H1 (cell line): ENCODE measurements around the gene PRSS36. TPM values are rescaled to one million over a fixed set of nuclear protein-coding genes. Genes with fewer than 3 reads are reported as not detected.

Experiments used
- CTCF ChIA-PET: fragments of 300-600 bp; sonication (Branson Sonifier 250); formaldehyde crosslinking; loops from one replicate; lab custom pipeline; 2021; ENCODE audit not compliant: partially characterized antibody; lab: Charles Lee
- POLR2A ChIA-PET: fragments of 300-600 bp; sonication (Branson Sonifier 250); formaldehyde crosslinking; loops from one replicate; lab custom pipeline; 2021; ENCODE audit warnings: inconsistent platforms; ENCODE audit not compliant: partially characterized antibody; lab: Charles Lee
- DNase-seq, 2 experiments: peaks; one replicate each; pipeline versions ENCODE4 v3.0.0 to v3.0.0-alpha.2; 2010 to 2022; ENCODE audit warnings: low spot score in 2 of 2, low read depth in 1 of 2, mixed read lengths in 1 of 2
- FAIRE-seq: peaks from 2 replicates; lab custom pipeline; 2011; peaks lifted over from hg19 to GRCh38; lab: Jason Lieb, UNC
- H2AFZ ChIP-seq: 2 replicates; pipeline ENCODE4 v1.8.1; 2012; ENCODE audit warnings: low read length, inconsistent platforms
- H2AK5ac ChIP-seq: 2 replicates; pipeline ENCODE4 v1.6.1; 2013; ENCODE audit warnings: low read depth, low read length
- H2BK120ac ChIP-seq: replicated peaks from 2 replicates; pipeline ENCODE3; 2013; ENCODE audit warnings: low read depth, low read length, inconsistent platforms
- H2BK12ac ChIP-seq: 2 replicates; pipeline ENCODE4 v1.6.1; 2013; ENCODE audit warnings: low read depth, low read length
- H2BK15ac ChIP-seq: 2 replicates; pipeline ENCODE4 v1.6.1; 2013; ENCODE audit warnings: low read length
- H2BK20ac ChIP-seq: 2 replicates; pipeline ENCODE4 v1.6.1; 2013; ENCODE audit warnings: low read length
- H2BK5ac ChIP-seq: 2 replicates; pipeline ENCODE4 v1.6.1; 2013; ENCODE audit warnings: low read depth, low read length
- H3K14ac ChIP-seq: 2 replicates; pipeline ENCODE4 v1.6.1; 2013; ENCODE audit warnings: inconsistent platforms; ENCODE audit not compliant: insufficient read length
- H3K18ac ChIP-seq: 2 replicates; pipeline ENCODE4 v1.6.1; 2013; ENCODE audit warnings: low read length; ENCODE audit errors: extremely low read depth
- H3K23ac ChIP-seq: 2 replicates; pipeline ENCODE4 v1.6.1; 2013; ENCODE audit warnings: inconsistent platforms; ENCODE audit not compliant: insufficient read length
- H3K23me2 ChIP-seq: 2 replicates; pipeline ENCODE4 v1.6.1; 2013; ENCODE audit warnings: low read depth, low read length
- H3K27ac ChIP-seq: 2 replicates; pipeline ENCODE4 v1.6.1; 2011; ENCODE audit warnings: low read depth, low read length, inconsistent platforms
- H3K27me3 ChIP-seq, 4 experiments: replicated peaks in 1 of 4; 1 replicate in 1 of 4; 2 replicates in 3 of 4; pipeline versions ENCODE4 v1.6.1 to v1.8.1; 2011 to 2013; ENCODE audit warnings: low read length in 3 of 4, mild to moderate bottlenecking in 3 of 4, inconsistent platforms in 2 of 4, mixed read lengths in 2 of 4, moderate library complexity in 1 of 4; ENCODE audit not compliant: control insufficient read depth in 3 of 4, insufficient read depth in 3 of 4; ENCODE audit errors: extremely low read depth in 1 of 4
- H3K36me3 ChIP-seq, 4 experiments: 2 replicates each; pipeline versions ENCODE4 v1.6.1 to v1.8.1; 2011 to 2013; ENCODE audit warnings: mild to moderate bottlenecking in 4 of 4, low read length in 3 of 4, moderate library complexity in 2 of 4, control low read depth in 1 of 4, inconsistent platforms in 1 of 4; ENCODE audit not compliant: insufficient read depth in 4 of 4, control insufficient read depth in 2 of 4
- H3K4ac ChIP-seq: replicated peaks from 2 replicates; pipeline ENCODE3; 2013; ENCODE audit warnings: low read length, low read depth, mixed read lengths, inconsistent platforms; ENCODE audit not compliant: insufficient read length
- H3K4me1 ChIP-seq, 4 experiments: replicated peaks in 1 of 4; 1 replicate in 1 of 4; 2 replicates in 3 of 4; pipeline versions ENCODE4 v1.6.1 to v1.8.1; 2011 to 2013; ENCODE audit warnings: low read length in 3 of 4, inconsistent platforms in 2 of 4, mixed read lengths in 1 of 4; ENCODE audit not compliant: insufficient read depth in 4 of 4, control insufficient read depth in 3 of 4
- H3K4me2 ChIP-seq, 2 experiments: 2 replicates each; pipeline versions ENCODE4 v1.6.1 to v1.8.1; 2011 to 2013; ENCODE audit warnings: low read depth in 2 of 2, low read length in 2 of 2, control low read depth in 1 of 2, inconsistent platforms in 1 of 2, mild to moderate bottlenecking in 1 of 2; ENCODE audit not compliant: insufficient read depth in 1 of 2
- H3K4me3 ChIP-seq, 4 experiments: fragments of 200-600, 300-600 bp in 1 of 4; sonication (generic), shearing (Covaris generic), sonication (Bioruptor Twin) in 1 of 4; 2 replicates each; pipeline versions ENCODE4 v1.5.1 to v1.8.1; 2011 to 2016; ENCODE audit warnings: low read length in 4 of 4, low read depth in 3 of 4, control low read depth in 2 of 4, inconsistent platforms in 2 of 4, mild to moderate bottlenecking in 2 of 4, mixed read lengths in 1 of 4, moderate library complexity in 1 of 4; ENCODE audit not compliant: insufficient read depth in 2 of 4; ENCODE audit errors: extremely low read depth in 1 of 4
- H3K56ac ChIP-seq: replicated peaks from 2 replicates; pipeline ENCODE3; 2013; ENCODE audit warnings: low read depth, mild to moderate bottlenecking, mixed read lengths, low read length, inconsistent platforms; ENCODE audit not compliant: insufficient read length
- H3K79me1 ChIP-seq: 2 replicates; pipeline ENCODE4 v1.6.1; 2013; ENCODE audit warnings: low read depth, low read length, control low read depth
- H3K79me2 ChIP-seq, 2 experiments: 2 replicates each; pipeline versions ENCODE4 v1.6.1 to v1.8.1; 2012 to 2013; ENCODE audit warnings: low read length in 2 of 2, mild to moderate bottlenecking in 2 of 2, inconsistent platforms in 1 of 2; ENCODE audit not compliant: insufficient read depth in 2 of 2, control insufficient read depth in 1 of 2
- H3K9ac ChIP-seq, 4 experiments: replicated peaks in 1 of 4; 1 replicate in 1 of 4; 2 replicates in 3 of 4; pipeline versions ENCODE4 v1.6.1 to v1.8.1; 2011 to 2013; ENCODE audit warnings: low read depth in 3 of 4, low read length in 3 of 4, control low read depth in 2 of 4, mild to moderate bottlenecking in 2 of 4, moderate library complexity in 2 of 4, inconsistent platforms in 1 of 4; ENCODE audit errors: extremely low read depth in 1 of 4
- H3K9me3 ChIP-seq, 2 experiments: 2 replicates each; pipeline versions ENCODE4 v1.6.1 to v1.8.1; 2012 to 2013; ENCODE audit warnings: mild to moderate bottlenecking in 2 of 2, moderate library complexity in 2 of 2, control low read depth in 1 of 2, inconsistent platforms in 1 of 2, low read depth in 1 of 2, low read length in 1 of 2, mixed read lengths in 1 of 2; ENCODE audit not compliant: insufficient read depth in 2 of 2
- H4K20me1 ChIP-seq, 2 experiments: replicated peaks in 1 of 2; 2 replicates each; pipeline versions ENCODE3 to v1.8.1; 2011 to 2013; ENCODE audit warnings: inconsistent platforms in 2 of 2, low read length in 2 of 2, mild to moderate bottlenecking in 1 of 2; ENCODE audit not compliant: insufficient read depth in 2 of 2, control insufficient read depth in 1 of 2
- H4K5ac ChIP-seq: 2 replicates; pipeline ENCODE4 v1.6.1; 2013; ENCODE audit warnings: low read length, low read depth, mixed read lengths, inconsistent platforms; ENCODE audit not compliant: insufficient read length
- H4K8ac ChIP-seq: 2 replicates; pipeline ENCODE4 v1.8.0; 2013; ENCODE audit warnings: mild to moderate bottlenecking, moderate library complexity, low read length, inconsistent platforms; ENCODE audit not compliant: insufficient read depth; ENCODE audit errors: extremely low read depth
- H4K91ac ChIP-seq: replicated peaks from 2 replicates; pipeline ENCODE3; 2013; ENCODE audit warnings: low read length, mixed read lengths, inconsistent platforms; ENCODE audit not compliant: insufficient read length
- ASH2L ChIP-seq: fragments of 200-600, 300-600 bp; sonication (generic); IDR thresholded peaks from one replicate; pipeline ENCODE4 v1.7.1; 2017; ENCODE audit warnings: low read length
- CEBPB ChIP-seq: IDR thresholded peaks from 2 replicates; pipeline ENCODE4 v1.6.1; 2012; ENCODE audit warnings: low read depth, low read length
- FOSL1 ChIP-seq: IDR thresholded peaks from 2 replicates; pipeline ENCODE4 v1.6.1; 2011; ENCODE audit warnings: mild to moderate bottlenecking, low read depth, low read length, moderate library complexity; ENCODE audit not compliant: insufficient read depth
- GABPA ChIP-seq: IDR thresholded peaks from 2 replicates; pipeline ENCODE4 v1.6.1; 2011; ENCODE audit warnings: mild to moderate bottlenecking, low read length, moderate library complexity, borderline replicate concordance; ENCODE audit not compliant: insufficient read depth
- GTF2F1 ChIP-seq: IDR thresholded peaks from 2 replicates; pipeline ENCODE4 v1.6.1; 2012; ENCODE audit warnings: low read depth, low read length, improper control_type of control experiment, borderline replicate concordance
- MAFK ChIP-seq: IDR thresholded peaks from 2 replicates; pipeline ENCODE4 v1.6.1; 2012; ENCODE audit warnings: low read depth, mild to moderate bottlenecking, improper control_type of control experiment, low read length
- POLR2AphosphoS5 ChIP-seq: IDR thresholded peaks from 2 replicates; pipeline ENCODE4 v1.6.1; 2011; ENCODE audit warnings: low read depth, low read length
- RBBP5 ChIP-seq: IDR thresholded peaks from 2 replicates; pipeline ENCODE4 v1.7.1; 2012; ENCODE audit warnings: low read depth, mild to moderate bottlenecking, inconsistent platforms, low read length, moderate library complexity, borderline replicate concordance
- SIX5 ChIP-seq: IDR thresholded peaks from 2 replicates; pipeline ENCODE4 v1.6.1; 2011; ENCODE audit warnings: mild to moderate bottlenecking, low read depth, low read length
- SP1 ChIP-seq: IDR thresholded peaks from 2 replicates; pipeline ENCODE4 v1.6.1; 2011; ENCODE audit warnings: low read depth, low read length
- SP2 ChIP-seq: IDR thresholded peaks from 2 replicates; pipeline ENCODE4 v1.6.1; 2012; ENCODE audit warnings: mild to moderate bottlenecking, low read length, inconsistent platforms
- SUZ12 ChIP-seq: fragments of 200-600 bp; sonication (generic); IDR thresholded peaks from 2 replicates; pipeline ENCODE4 v1.6.1; 2012; ENCODE audit warnings: mild to moderate bottlenecking, inconsistent platforms, low read length, moderate library complexity, mixed read lengths
- YY1 ChIP-seq: IDR thresholded peaks from 2 replicates; pipeline ENCODE4 v1.6.1; 2011; ENCODE audit warnings: low read depth, mild to moderate bottlenecking, low read length
- WGBS, 2 experiments: shearing (Covaris generic) in 1 of 2; methylation state at CpG; one replicate each; pipeline versions ENCODE4 v1.1.6 to v1.1.7; 2013 to 2015; ENCODE audit warnings: low lambda C conversion rate in 2 of 2, mixed read lengths in 2 of 2, inconsistent platforms in 1 of 2, low coverage in 1 of 2, missing lambda C conversion rate in 1 of 2; ENCODE audit not compliant: insufficient replicate concordance in 2 of 2, insufficient coverage in 1 of 2, insufficient read length in 1 of 2; ENCODE audit errors: extremely low coverage in 1 of 2, missing lambda C conversion rate in 1 of 2; 5-methylcytosine and 5-hydroxymethylcytosine counted together
- polyA plus RNA-seq, 7 experiments: library from polyadenylated mRNA; depleted of rRNA in 3 of 7; stranded (reverse) in 5 of 7; unstranded in 2 of 7; fragments of >200 nt in 5 of 7; fragments of 200-250 nt in 2 of 7; gene quantifications; 1 replicate in 5 of 7; 2 replicates in 1 of 7; 4 replicates in 1 of 7; pipeline versions ENCODE4 v1.2.1 to v1.2.3, GENCODE V29; 2011 to 2013; ENCODE audit warnings: missing spikeins in 2 of 7, mixed read lengths in 2 of 7
- total RNA-seq: library from RNA; stranded (reverse); fragmentation: NEBNext Ultra II Directional; extraction: Animal tissue kit (Norgen Biotek cat#: 25700); gene quantifications from 2 replicates; pipeline ENCODE4 v1.2.1, GENCODE V29; 2021

The PRSS36 gene
- total and polyA plus RNA-seq, 2 of the 8 experiments (the other 6 are each of a cell fraction or from before 2014, with no cell fraction given) = 1.3 to 1.9 TPM

DNA sequence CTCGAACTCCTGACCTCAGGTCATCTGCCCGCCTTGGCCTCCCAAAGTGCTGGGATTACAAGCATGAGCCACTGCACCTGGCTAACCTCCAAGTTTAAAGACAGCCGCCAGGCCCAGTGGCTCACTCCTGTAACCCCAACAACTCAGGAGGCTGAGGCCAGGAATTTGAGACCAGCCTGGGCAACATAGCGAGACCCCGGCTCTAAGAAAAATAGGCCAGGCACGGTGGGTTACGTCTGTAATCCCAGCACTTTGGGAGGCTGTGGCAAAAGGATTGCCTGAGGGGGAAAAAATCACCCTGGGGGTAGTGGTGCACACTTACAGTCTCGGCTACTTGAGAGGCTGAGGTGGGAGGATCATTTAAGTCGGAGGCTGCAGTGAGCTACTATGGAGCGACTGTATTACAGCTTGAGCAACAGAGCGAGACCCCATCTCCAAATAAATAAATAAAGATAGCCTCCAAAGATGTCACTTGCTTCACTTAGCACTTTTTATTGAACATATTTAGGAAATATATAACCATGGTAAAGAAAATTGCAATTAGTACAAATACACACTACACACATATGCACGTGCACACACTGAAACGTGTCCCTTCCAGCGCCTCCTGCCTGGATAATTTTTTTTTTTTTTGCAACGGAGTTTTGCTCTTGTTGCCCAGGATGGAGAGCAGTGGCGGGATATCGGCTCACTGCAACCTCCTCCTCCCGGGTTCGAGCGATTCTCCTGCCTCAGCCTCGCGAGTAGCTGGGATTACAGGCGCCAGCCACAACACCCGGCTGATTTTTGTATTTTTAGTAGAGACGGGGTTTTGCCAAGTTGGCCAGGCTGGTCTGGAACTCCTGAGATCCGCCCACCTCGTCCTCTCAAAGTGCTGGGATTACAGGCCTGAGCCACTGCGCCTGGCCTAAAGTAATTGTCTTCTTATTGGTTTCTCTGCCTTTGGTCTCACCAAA, 43.1 kb downstream of the PRSS36 start:
- no peak overlapping the region for H2BK12ac ChIP-seq
- WGBS, 2 experiments = 94% methylated on average over 28 of the region's 28 CpGs; no CpG with 5 or more reads in 1 of the 2 experiments
- no peak overlapping the region for H3K18ac ChIP-seq
- H3K9ac ChIP-seq = no peak overlapping the region
- no peaks in the 10 kb centered on the region for H3K27me3 ChIP-seq
- FAIRE-seq (no peak), DNase-seq (no peak)
- peaks cover 0 to 5% (median 2%) of the 10 kb centered on the region in 4 experiments; a peak in 1 of 7 replicates for H3K4me1 ChIP-seq
- no peaks in the 10 kb centered on the region for H3K79me2 ChIP-seq
- no peak overlapping the region for H4K5ac ChIP-seq
- H3K4me2 ChIP-seq = no peak overlapping the region; a peak in 1 of 4 replicates
- CTCF ChIA-PET = interaction anchor here (0.9 to 1.8 kb wide), 2 partner anchors 14 to 24 kb away, joined by 3 read pairs; no protein-coding TSS in a partner anchor
- no peak overlapping the region for H3K56ac ChIP-seq
- no peak overlapping the region for H2BK15ac ChIP-seq
- no peak overlapping the region for H3K14ac ChIP-seq
- H3K9me3 ChIP-seq = no peaks in the 10 kb centered on the region
- no peak overlapping the region for H4K91ac ChIP-seq
- no peak overlapping the region for H2BK20ac ChIP-seq
- H3K4ac ChIP-seq = no peak overlapping the region
- no peak overlapping the region for H3K23ac ChIP-seq
- no peak overlapping the region for H3K27ac ChIP-seq
- H2AK5ac ChIP-seq = no peak overlapping the region
- no peak overlapping the region for H2AFZ ChIP-seq
- H2BK5ac ChIP-seq = no peak overlapping the region
- H4K8ac ChIP-seq = no peak overlapping the region
- H3K36me3 ChIP-seq = peaks cover 2 to 15% (median 10%) of the 10 kb centered on the region in 4 experiments; a peak in 5 of 8 replicates
- H3K4me3 ChIP-seq = no peak overlapping the region
- no peaks in the 10 kb centered on the region for H4K20me1 ChIP-seq
- H3K79me1 ChIP-seq = no peaks in the 10 kb centered on the region; the same call in 1 of the 2 replicates
- no peak overlapping the region for H2BK120ac ChIP-seq
- POLR2A ChIA-PET = interaction anchor here (0.6 to 29.9 kb wide), 2 partner anchors 30 to 59 kb away, joined by 3 to 713 read pairs; partner anchors contain the start of genes PRSS36 and PRSS8
- H3K23me2 ChIP-seq = peaks cover 8% of the 10 kb centered on the region
- no peak for TF ChIP-seq MAFK
- no peak for TF ChIP-seq SP2
- TF ChIP-seq SP1 = no peak
- no peak for TF ChIP-seq FOSL1
- no peak for TF ChIP-seq RBBP5
- no peak for TF ChIP-seq POLR2AphosphoS5
- TF ChIP-seq YY1 = no peak
- TF ChIP-seq GABPA = no peak
- TF ChIP-seq ASH2L = no peak
- TF ChIP-seq CEBPB = no peak
- TF ChIP-seq GTF2F1 = no peak
- no peak for TF ChIP-seq SIX5
- TF ChIP-seq SUZ12 = no peak
